GM12878 (cell line): ENCODE measurements around the gene GRIA2. TPM values are rescaled to one million over a fixed set of nuclear protein-coding genes. Genes with fewer than 3 reads are reported as not detected.

Source experiments
- ATAC-seq: fragments of 200-7000 bp; cut with Tn5 transposase; 3 replicates; pipeline ENCODE4 v1.9.1; 2020; ENCODE audit warnings: mild to moderate bottlenecking, moderate library complexity
- BruUV-seq: library from RNA; stranded (reverse); fragments of 400-500 nt; replicated peaks from 2 replicates; lab custom pipeline; 2021; lab: Mats Ljungman, UMichigan
- CTCF ChIA-PET: fragments of 300-600 bp; sonication (Branson Sonifier 250); formaldehyde crosslinking; extraction: SDS; loops from one replicate; lab custom pipeline; 2021; ENCODE audit warnings: inconsistent platforms; lab: Yijun Ruan, JAX
- POLR2A ChIA-PET: fragments of 350-600 bp; formaldehyde crosslinking; extraction: SDS; loops from one replicate; lab custom pipeline; 2021; ENCODE audit warnings: inconsistent platforms; lab: Charles Lee
- RAD21 ChIA-PET: fragments of 300-600 bp; sonication (Branson Sonifier 250); formaldehyde crosslinking; loops from one replicate; lab custom pipeline; 2023; ENCODE audit warnings: antibody characterized with exemption; ENCODE audit not compliant: unreplicated experiment; lab: Charles Lee
- SMC1A ChIA-PET: fragments of 300-600 bp; sonication (Branson Sonifier 250); formaldehyde crosslinking; loops from one replicate; lab custom pipeline; 2023; ENCODE audit not compliant: unreplicated experiment, uncharacterized antibody; lab: Charles Lee
- DNase-seq: peaks from one replicate; pipeline ENCODE4 v3.0.0-alpha.2; 2011; ENCODE audit warnings: low read depth, low spot score
- FAIRE-seq: peaks from 3 replicates; lab custom pipeline; 2011; peaks lifted over from hg19 to GRCh38; lab: Jason Lieb, UNC
- H2AFZ ChIP-seq: 2 replicates; pipeline ENCODE4 v1.6.0; 2011; ENCODE audit warnings: low read depth, low read length, control low read depth; ENCODE audit not compliant: control insufficient read depth
- H3K27ac ChIP-seq: 2 replicates; pipeline ENCODE4 v1.5.1; 2011; ENCODE audit warnings: control low read depth; ENCODE audit not compliant: control insufficient read depth, insufficient read depth
- H3K27me3 ChIP-seq, 2 experiments: replicated peaks in 1 of 2; 2 replicates each; pipeline versions ENCODE4 v1.6.0 to v1.6.1; 2011; ENCODE audit warnings: low read length in 1 of 2; ENCODE audit not compliant: control insufficient read depth in 2 of 2, insufficient read depth in 2 of 2
- H3K36me3 ChIP-seq, 2 experiments: 2 replicates each; pipeline ENCODE4 v1.5.1; 2011; ENCODE audit warnings: low read length in 1 of 2; ENCODE audit not compliant: control insufficient read depth in 2 of 2, insufficient read depth in 2 of 2
- H3K4me1 ChIP-seq: 2 replicates; pipeline ENCODE4 v1.6.1; 2011; ENCODE audit warnings: mild to moderate bottlenecking, low read length, moderate library complexity, mixed read lengths; ENCODE audit not compliant: control insufficient read depth, insufficient read depth
- H3K4me2 ChIP-seq: 2 replicates; pipeline ENCODE4 v1.6.0; 2011; ENCODE audit warnings: control low read depth; ENCODE audit not compliant: control insufficient read depth, insufficient read depth
- H3K4me3 ChIP-seq: fragments of 200-600 bp; sonication (generic); 2 replicates; pipeline ENCODE4 v1.5.1; 2016
- H3K79me2 ChIP-seq: 2 replicates; pipeline ENCODE4 v1.6.0; 2011; ENCODE audit warnings: low read length; ENCODE audit not compliant: control insufficient read depth, insufficient read depth
- H3K9ac ChIP-seq: 2 replicates; pipeline ENCODE4 v1.8.0; 2011; ENCODE audit warnings: low read length, control low read depth, mixed read lengths; ENCODE audit not compliant: control insufficient read depth, insufficient read depth
- H3K9me3 ChIP-seq: replicated peaks from 3 replicates; pipeline ENCODE4 v1.5.1; 2011; ENCODE audit warnings: mild to moderate bottlenecking, low read length; ENCODE audit not compliant: control insufficient read depth, insufficient read depth
- H4K20me1 ChIP-seq: 2 replicates; pipeline ENCODE4 v1.6.0; 2011; ENCODE audit not compliant: control insufficient read depth, insufficient read depth
- BCL11A ChIP-seq: IDR thresholded peaks from 2 replicates; pipeline ENCODE4 v1.6.1; 2011; ENCODE audit warnings: low read depth, low read length
- IRF4 ChIP-seq: IDR thresholded peaks from 2 replicates; pipeline ENCODE4 v1.6.1; 2011; ENCODE audit warnings: low read depth, low read length
- RFX5 ChIP-seq: IDR thresholded peaks from 2 replicates; pipeline ENCODE4 v1.6.1; 2011; ENCODE audit warnings: low read depth, low read length, improper control_type of control experiment
- RUNX3 ChIP-seq: IDR thresholded peaks from 2 replicates; pipeline ENCODE4 v1.6.1; 2012; ENCODE audit warnings: low read length, inconsistent platforms
- SKIL ChIP-seq: fragments of 450-650 bp; IDR thresholded peaks from 2 replicates; pipeline ENCODE4 v1.6.1; 2017; ENCODE audit warnings: mild to moderate bottlenecking, low read depth, inconsistent platforms; ENCODE audit not compliant: poor library complexity, severe bottlenecking
- ZNF384 ChIP-seq: IDR thresholded peaks from 2 replicates; pipeline ENCODE4 v1.6.1; 2012; ENCODE audit warnings: low read depth, mild to moderate bottlenecking, low read length, improper control_type of control experiment, borderline replicate concordance
- ZNF622 ChIP-seq: fragments of 450-650 bp; IDR thresholded peaks from 2 replicates; pipeline ENCODE4 v1.6.1; 2017; ENCODE audit warnings: mild to moderate bottlenecking, inconsistent platforms
- WGBS: methylation state at CpG from one replicate; pipeline ENCODE4 v1.1.6; 2016; ENCODE audit warnings: low lambda C conversion rate; ENCODE audit not compliant: insufficient replicate concordance, insufficient coverage; ENCODE audit errors: missing lambda C conversion rate; 5-methylcytosine and 5-hydroxymethylcytosine counted together
- in situ Hi-C: fragments of 300-500 bp; cut with MboI; formaldehyde crosslinking; loops from 9 replicates; pipeline ENCODE4 v1.14.3; 2018; ENCODE audit warnings: mixed read lengths
- intact Hi-C: fragments of 100-400 bp; cut with micrococcal nuclease; formaldehyde crosslinking; loops from one replicate; pipeline ENCODE4 v1.14.2; 2022; ENCODE audit not compliant: unreplicated experiment
- polyA plus RNA-seq, 11 experiments: library from polyadenylated mRNA; depleted of rRNA in 4 of 11; unstranded in 6 of 11; stranded (reverse) in 5 of 11; fragments of >200 nt; fragmentation: Nextera tagmentation in 4 of 11; fragmentation: Illumina TruSeq in 1 of 11; extraction: Ambion mirVana in 4 of 11; extraction: Trizol in 1 of 11; gene quantifications; 1 replicate in 1 of 11; 2 replicates in 10 of 11; pipeline versions ENCODE4 v1.2.1 to v1.2.3, GENCODE V29; 2011 to 2016; ENCODE audit warnings: inconsistent platforms in 2 of 11, missing spikeins in 2 of 11, low read depth in 1 of 11
- total RNA-seq, 4 experiments: library from RNA; depleted of rRNA in 3 of 4; stranded (reverse); fragments of >200 nt in 3 of 4; fragmentation: Illumina TruSeq in 1 of 4; extraction: Trizol in 1 of 4; gene quantifications; 2 replicates each; pipeline versions ENCODE4 v1.2.1 to v1.2.3, GENCODE V29; 2013 to 2021
- TF ChIP-seq, protein P1 (sequence below): fragments of 450-650 bp; formaldehyde crosslinking; IDR thresholded peaks from 2 replicates; pipeline ENCODE4 v1.5.0; 2022; ENCODE audit warnings: mild to moderate bottlenecking, missing genetic modification characterization
- TF ChIP-seq, protein P2 (sequence below): fragments of 150-350 bp; IDR thresholded peaks from 2 replicates; pipeline ENCODE4 v1.6.1; 2016; ENCODE audit warnings: low read depth, low read length

The GRIA2 gene
- total and polyA plus RNA-seq, 10 of the 15 experiments (the other 5 are each of a cell fraction or from before 2014, with no cell fraction given): under 0.01 TPM; not detected in 9

DNA sequence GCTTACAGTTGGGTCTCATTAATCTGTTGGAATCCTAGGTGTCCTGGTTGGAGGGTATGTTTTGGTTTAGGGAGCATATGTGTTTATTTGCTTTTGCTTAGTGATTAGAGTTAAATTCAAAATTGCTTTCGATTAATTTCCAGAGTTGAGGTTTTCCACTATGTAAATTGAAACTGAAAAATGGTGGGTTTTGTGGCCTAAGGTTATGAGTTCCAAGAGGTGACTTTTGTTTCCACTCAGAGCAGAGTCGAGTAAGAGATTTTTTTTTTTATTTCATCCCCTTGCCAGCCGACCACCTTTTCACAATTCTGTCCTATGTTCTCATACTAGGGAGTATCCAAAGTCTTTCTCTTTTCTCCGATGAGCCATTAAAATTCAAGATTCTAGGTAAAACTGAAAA is 66.9 kb downstream of the GRIA2 start:
- no peak for FAIRE-seq
- Histone ChIP-seq H3K4me1 (no peaks in the 10 kb centered on the region), H3K27me3 (no peaks in the 10 kb centered on the region), H3K9ac (no peak overlapping the region), H4K20me1 (no peaks in the 10 kb centered on the region), H3K4me2 (no peak overlapping the region)
- no peak for ATAC-seq
- CTCF ChIA-PET: no interaction called here
- BruUV-seq: no TSS peak
- intact Hi-C loops: no loop called here
- no peak for DNase-seq
- TF ChIP-seq IRF4: no peak
- TF ChIP-seq RUNX3: 0 out of 2 replicates have a peak, but pooled peaks have one; percentile 12
- TF ChIP-seq, all 136 proteins: peak for 1
- ChIA-PET POLR2A (no interaction called here), RAD21 (no interaction called here), SMC1A (no interaction called here)
- no peak overlapping the region for H2AFZ ChIP-seq
- 9% methylated on average over 4 of the region's 4 CpGs for WGBS
- H3K27ac ChIP-seq: no peak overlapping the region
- no peak overlapping the region for H3K4me3 ChIP-seq
- no peaks in the 10 kb centered on the region for H3K79me2 ChIP-seq
- no peaks in the 10 kb centered on the region for H3K36me3 ChIP-seq
- in situ Hi-C loops: no loop called here
- H3K9me3 ChIP-seq: no peaks in the 10 kb centered on the region

DNA sequence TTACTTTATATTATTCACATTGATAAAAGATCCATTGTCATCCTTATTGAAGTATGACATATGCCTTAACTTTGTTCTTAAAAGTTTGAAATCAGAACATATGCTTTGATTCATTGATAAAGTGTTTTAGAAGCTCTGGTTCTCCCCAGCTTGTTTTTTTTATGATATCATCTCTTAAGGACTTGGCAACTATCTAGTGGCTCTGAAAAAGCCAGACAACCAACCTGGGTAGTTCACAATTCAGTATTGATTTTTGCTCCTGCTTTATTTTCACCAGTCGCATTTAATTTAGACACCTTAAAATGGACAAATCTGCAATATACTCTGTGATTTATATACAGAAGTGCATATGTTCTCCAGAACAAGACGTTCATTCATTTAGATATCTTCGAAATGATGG is 70.1 kb downstream of the GRIA2 start:
- Histone ChIP-seq H4K20me1 (no peaks in the 10 kb centered on the region), H2AFZ (no peak overlapping the region), H3K4me1 (no peaks in the 10 kb centered on the region), H3K79me2 (no peaks in the 10 kb centered on the region), H3K27me3 (no peaks in the 10 kb centered on the region), H3K9me3 (no peaks in the 10 kb centered on the region), H3K27ac (no peak overlapping the region), H3K9ac (no peak overlapping the region), H3K36me3 (no peaks in the 10 kb centered on the region), H3K4me2 (no peak overlapping the region), H3K4me3 (no peak overlapping the region)
- ChIA-PET RAD21 (no interaction called here), POLR2A (no interaction called here), CTCF (interaction anchor here (0.8 to 1.1 kb wide), 2 partner anchors 30 to 72 kb away, joined by 3 read pairs; no protein-coding TSS in a partner anchor), SMC1A (interaction anchor here (1.3 kb wide), 1 partner anchor 10 kb away, joined by 3 read pairs; no protein-coding TSS in a partner anchor)
- BruUV-seq: no TSS peak
- in situ Hi-C loops (no loop called here), intact Hi-C loops (no loop called here)
- FAIRE-seq (no peak), DNase-seq (no peak), ATAC-seq (no peak)
- WGBS: 37% methylated on average over 3 of the region's 3 CpGs
- no peak for TF ChIP-seq SKIL
- TF ChIP-seq RFX5: no peak
- TF ChIP-seq, protein P1, sequence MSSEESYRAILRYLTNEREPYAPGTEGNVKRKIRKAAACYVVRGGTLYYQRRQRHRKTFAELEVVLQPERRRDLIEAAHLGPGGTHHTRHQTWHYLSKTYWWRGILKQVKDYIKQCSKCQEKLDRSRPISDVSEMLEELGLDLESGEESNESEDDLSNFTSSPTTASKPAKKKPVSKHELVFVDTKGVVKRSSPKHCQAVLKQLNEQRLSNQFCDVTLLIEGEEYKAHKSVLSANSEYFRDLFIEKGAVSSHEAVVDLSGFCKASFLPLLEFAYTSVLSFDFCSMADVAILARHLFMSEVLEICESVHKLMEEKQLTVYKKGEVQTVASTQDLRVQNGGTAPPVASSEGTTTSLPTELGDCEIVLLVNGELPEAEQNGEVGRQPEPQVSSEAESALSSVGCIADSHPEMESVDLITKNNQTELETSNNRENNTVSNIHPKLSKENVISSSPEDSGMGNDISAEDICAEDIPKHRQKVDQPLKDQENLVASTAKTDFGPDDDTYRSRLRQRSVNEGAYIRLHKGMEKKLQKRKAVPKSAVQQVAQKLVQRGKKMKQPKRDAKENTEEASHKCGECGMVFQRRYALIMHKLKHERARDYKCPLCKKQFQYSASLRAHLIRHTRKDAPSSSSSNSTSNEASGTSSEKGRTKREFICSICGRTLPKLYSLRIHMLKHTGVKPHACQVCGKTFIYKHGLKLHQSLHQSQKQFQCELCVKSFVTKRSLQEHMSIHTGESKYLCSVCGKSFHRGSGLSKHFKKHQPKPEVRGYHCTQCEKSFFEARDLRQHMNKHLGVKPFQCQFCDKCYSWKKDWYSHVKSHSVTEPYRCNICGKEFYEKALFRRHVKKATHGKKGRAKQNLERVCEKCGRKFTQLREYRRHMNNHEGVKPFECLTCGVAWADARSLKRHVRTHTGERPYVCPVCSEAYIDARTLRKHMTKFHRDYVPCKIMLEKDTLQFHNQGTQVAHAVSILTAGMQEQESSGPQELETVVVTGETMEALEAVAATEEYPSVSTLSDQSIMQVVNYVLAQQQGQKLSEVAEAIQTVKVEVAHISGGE (CRISPR knock-in tag): no peak
- no peak for TF ChIP-seq ZNF384
- no peak for TF ChIP-seq BCL11A
- TF ChIP-seq, protein P2, sequence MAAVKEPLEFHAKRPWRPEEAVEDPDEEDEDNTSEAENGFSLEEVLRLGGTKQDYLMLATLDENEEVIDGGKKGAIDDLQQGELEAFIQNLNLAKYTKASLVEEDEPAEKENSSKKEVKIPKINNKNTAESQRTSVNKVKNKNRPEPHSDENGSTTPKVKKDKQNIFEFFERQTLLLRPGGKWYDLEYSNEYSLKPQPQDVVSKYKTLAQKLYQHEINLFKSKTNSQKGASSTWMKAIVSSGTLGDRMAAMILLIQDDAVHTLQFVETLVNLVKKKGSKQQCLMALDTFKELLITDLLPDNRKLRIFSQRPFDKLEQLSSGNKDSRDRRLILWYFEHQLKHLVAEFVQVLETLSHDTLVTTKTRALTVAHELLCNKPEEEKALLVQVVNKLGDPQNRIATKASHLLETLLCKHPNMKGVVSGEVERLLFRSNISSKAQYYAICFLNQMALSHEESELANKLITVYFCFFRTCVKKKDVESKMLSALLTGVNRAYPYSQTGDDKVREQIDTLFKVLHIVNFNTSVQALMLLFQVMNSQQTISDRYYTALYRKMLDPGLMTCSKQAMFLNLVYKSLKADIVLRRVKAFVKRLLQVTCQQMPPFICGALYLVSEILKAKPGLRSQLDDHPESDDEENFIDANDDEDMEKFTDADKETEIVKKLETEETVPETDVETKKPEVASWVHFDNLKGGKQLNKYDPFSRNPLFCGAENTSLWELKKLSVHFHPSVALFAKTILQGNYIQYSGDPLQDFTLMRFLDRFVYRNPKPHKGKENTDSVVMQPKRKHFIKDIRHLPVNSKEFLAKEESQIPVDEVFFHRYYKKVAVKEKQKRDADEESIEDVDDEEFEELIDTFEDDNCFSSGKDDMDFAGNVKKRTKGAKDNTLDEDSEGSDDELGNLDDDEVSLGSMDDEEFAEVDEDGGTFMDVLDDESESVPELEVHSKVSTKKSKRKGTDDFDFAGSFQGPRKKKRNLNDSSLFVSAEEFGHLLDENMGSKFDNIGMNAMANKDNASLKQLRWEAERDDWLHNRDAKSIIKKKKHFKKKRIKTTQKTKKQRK: no peak
- TF ChIP-seq ZNF622: no peak
